A549 (cell line): ENCODE results near the gene DACH2. TPM values are rescaled to one million over a fixed set of nuclear protein-coding genes. Genes with fewer than 3 reads are reported as not detected.

Source experiments
- ATAC-seq, 2 experiments: fragments of 200-7000 bp in 1 of 2; fragments of >200 bp in 1 of 2; cut with Nextera tagmentation in 1 of 2; cut with Tn5 transposase in 1 of 2; 3 replicates each; pipeline versions ENCODE4 v1.8.0 to v1.9.1; 2018 to 2020; ENCODE audit warnings: mild to moderate bottlenecking in 1 of 2, moderate library complexity in 1 of 2
- CTCF ChIA-PET: fragments of 300-600 bp; sonication (Branson Sonifier 250); formaldehyde crosslinking; extraction: SDS; loops from one replicate; lab custom pipeline; 2021; ENCODE audit warnings: antibody characterized with exemption, inconsistent platforms; lab: Yijun Ruan, JAX
- POLR2A ChIA-PET: fragments of 350-600 bp; formaldehyde crosslinking; extraction: SDS; loops from one replicate; lab custom pipeline; 2021; ENCODE audit warnings: antibody characterized with exemption, inconsistent platforms; lab: Yijun Ruan, JAX
- DNase-seq, 2 experiments: peaks; one replicate each; pipeline versions ENCODE4 v3.0.0 to v3.0.0-alpha.2; 2011 to 2016; ENCODE audit warnings: low read depth in 1 of 2, low spot score in 1 of 2
- FAIRE-seq: peaks from 2 replicates; lab custom pipeline; 2011; peaks lifted over from hg19 to GRCh38; lab: Jason Lieb, UNC
- H3K27ac ChIP-seq, 2 experiments: fragments of >200 bp; sonication (Bioruptor Twin); formaldehyde crosslinking; 3 replicates each; pipeline ENCODE4 v1.5.1; 2016 to 2017
- H3K4me1 ChIP-seq: fragments of >200 bp; sonication (Bioruptor Twin); formaldehyde crosslinking; 3 replicates; pipeline ENCODE4 v1.6.1; 2016
- H3K4me2 ChIP-seq: fragments of >200 bp; sonication (Bioruptor Twin); formaldehyde crosslinking; 3 replicates; pipeline ENCODE4 v1.6.1; 2016
- H3K4me3 ChIP-seq: fragments of >200 bp; sonication (Bioruptor Twin); formaldehyde crosslinking; 3 replicates; pipeline ENCODE4 v1.5.1; 2016
- H3K9me3 ChIP-seq: fragments of >200 bp; sonication (Bioruptor Twin); formaldehyde crosslinking; 3 replicates; pipeline ENCODE4 v1.6.1; 2016
- ATOH8 ChIP-seq: fragments of 250-450 bp; sonication (Bioruptor Pico); IDR thresholded peaks from 2 replicates; pipeline ENCODE4 v1.5.0; 2020; ENCODE audit warnings: low read depth, mild to moderate bottlenecking, moderate library complexity
- BHLHE40 ChIP-seq: IDR thresholded peaks from 2 replicates; pipeline ENCODE4 v1.6.1; 2012; ENCODE audit warnings: low read depth, low read length, inconsistent platforms
- CBX8 ChIP-seq: fragments of 200-600 bp; sonication (generic); IDR thresholded peaks from 2 replicates; pipeline ENCODE4 v1.6.1; 2016
- CEBPB ChIP-seq, 2 experiments: fragments of >200 bp in 1 of 2; sonication (Bioruptor Twin) in 1 of 2; formaldehyde crosslinking in 1 of 2; IDR thresholded peaks; 2 replicates each; pipeline ENCODE4 v1.6.1; 2012 to 2016
- ELK1 ChIP-seq: fragments of 150-350 bp; IDR thresholded peaks from 2 replicates; pipeline ENCODE4 v1.6.1; 2014; ENCODE audit warnings: low read depth, mild to moderate bottlenecking, low read length
- ESRRA ChIP-seq: fragments of 150-350 bp; IDR thresholded peaks from 2 replicates; pipeline ENCODE4 v1.6.1; 2014; ENCODE audit warnings: mild to moderate bottlenecking, low read length, borderline replicate concordance
- GATA3 ChIP-seq: IDR thresholded peaks from 2 replicates; pipeline ENCODE4 v1.6.1; 2012; ENCODE audit warnings: borderline replicate concordance
- HES2 ChIP-seq: fragments of >200 bp; sonication (Bioruptor Twin); formaldehyde crosslinking; IDR thresholded peaks from 2 replicates; pipeline ENCODE4 v1.6.1; 2016
- HEYL ChIP-seq: fragments of 250-450 bp; sonication (Bioruptor Pico); IDR thresholded peaks from 2 replicates; pipeline ENCODE4 v1.8.0; 2021; ENCODE audit warnings: mild to moderate bottlenecking, moderate library complexity
- KDM5A ChIP-seq: fragments of 200-600 bp; sonication (generic); IDR thresholded peaks from 2 replicates; pipeline ENCODE4 v1.6.1; 2016; ENCODE audit warnings: antibody characterized with exemption, mild to moderate bottlenecking
- MAZ ChIP-seq: fragments of 150-350 bp; IDR thresholded peaks from 2 replicates; pipeline ENCODE4 v1.6.1; 2014; ENCODE audit warnings: antibody characterized with exemption, low read depth, low read length, borderline replicate concordance
- NFE2L2 ChIP-seq: fragments of 150-350 bp; conservative IDR thresholded peaks from 2 replicates; pipeline ENCODE4 v1.6.1; 2014; ENCODE audit warnings: low read length
- PHF8 ChIP-seq: fragments of 200-600 bp; sonication (generic); IDR thresholded peaks from 2 replicates; pipeline ENCODE4 v1.6.1; 2016; ENCODE audit warnings: low read depth, mild to moderate bottlenecking, antibody characterized with exemption, moderate library complexity, borderline replicate concordance
- POLR2A ChIP-seq: IDR thresholded peaks from 2 replicates; pipeline ENCODE4 v1.6.1; 2012; ENCODE audit warnings: mild to moderate bottlenecking, low read length
- POLR2AphosphoS2 ChIP-seq: conservative IDR thresholded peaks from 2 replicates; pipeline ENCODE4 v1.6.1; 2012; ENCODE audit warnings: low read length, improper control_type of control experiment, inconsistent platforms
- REST ChIP-seq: fragments of 200-600 bp; sonication (generic); IDR thresholded peaks from 2 replicates; pipeline ENCODE4 v1.6.1; 2016; ENCODE audit warnings: antibody characterized with exemption, mild to moderate bottlenecking, moderate library complexity
- RFX5 ChIP-seq: fragments of 450-650 bp; IDR thresholded peaks from 2 replicates; pipeline ENCODE4 v1.7.1; 2014; ENCODE audit warnings: antibody characterized with exemption, mild to moderate bottlenecking, moderate library complexity
- RNF2 ChIP-seq: fragments of 200-600 bp; sonication (generic); IDR thresholded peaks from 2 replicates; pipeline ENCODE4 v1.6.1; 2016; ENCODE audit warnings: low read depth, mild to moderate bottlenecking, antibody characterized with exemption, moderate library complexity, borderline replicate concordance
- ZFP36 ChIP-seq: fragments of 450-650 bp; IDR thresholded peaks from 2 replicates; pipeline ENCODE4 v1.6.1; 2014; ENCODE audit warnings: borderline replicate concordance; ENCODE audit not compliant: partially characterized antibody
- ZNF302 ChIP-seq: fragments of 250-450 bp; sonication (Bioruptor Pico); IDR thresholded peaks from 2 replicates; pipeline ENCODE4 v1.9.0; 2021; ENCODE audit warnings: inconsistent platforms, mild to moderate bottlenecking, moderate library complexity
- ZSCAN20 ChIP-seq: fragments of 250-450 bp; sonication (Bioruptor Pico); IDR thresholded peaks from 2 replicates; pipeline ENCODE4 v1.8.0; 2022; ENCODE audit warnings: mild to moderate bottlenecking, moderate library complexity
- WGBS: methylation state at CpG from one replicate; pipeline ENCODE4 v1.1.6; 2017; ENCODE audit errors: missing lambda C conversion rate; 5-methylcytosine and 5-hydroxymethylcytosine counted together
- polyA plus RNA-seq, 4 experiments: library from polyadenylated mRNA; depleted of rRNA in 3 of 4; stranded (reverse); fragments of >200 nt; fragmentation: RNase III in 1 of 4; extraction: RNeasy Plus Mini Kit Qiagen cat#74134 plus additional on column Dnase treatment in 1 of 4; gene quantifications; 2 replicates in 3 of 4; 3 replicates in 1 of 4; pipeline ENCODE4 v1.2.3, GENCODE V29; 2011 to 2017
- TF ChIP-seq, protein P1 (sequence below): fragments of 250-450 bp; sonication (Bioruptor Pico); IDR thresholded peaks from 2 replicates; pipeline ENCODE4 v1.5.0; 2021; ENCODE audit warnings: mild to moderate bottlenecking, moderate library complexity, borderline replicate concordance

The DACH2 gene
- polyA plus RNA-seq, 2 of the 4 experiments (the other 2 are of a cell fraction): 0.04 TPM; not detected in 1

DNA sequence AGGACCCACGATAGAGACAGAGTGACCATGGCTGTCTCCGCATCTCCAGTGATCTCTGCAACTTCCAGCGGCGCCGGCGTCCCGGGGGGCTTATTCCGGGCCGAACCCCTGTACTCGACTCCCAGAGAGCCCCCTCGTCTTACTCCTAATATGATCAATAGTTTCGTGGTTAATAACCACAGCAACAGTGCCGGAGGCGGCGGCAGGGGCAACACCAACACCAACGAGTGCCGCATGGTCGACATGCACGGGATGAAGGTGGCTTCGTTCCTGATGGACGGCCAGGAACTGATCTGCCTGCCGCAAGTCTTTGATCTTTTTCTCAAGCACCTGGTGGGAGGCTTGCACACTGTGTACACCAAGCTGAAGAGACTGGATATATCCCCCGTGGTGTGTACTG lies 343 bp downstream of the DACH2 start:
- ChIA-PET POLR2A (no interaction called here), CTCF (no interaction called here)
- Histone ChIP-seq H3K4me3 (peak overlapping the region; percentile 50), H3K4me2 (peak overlapping the region; percentile 75), H3K9me3 (peaks cover 9% of the 10 kb centered on the region; the same call in 1 of the 3 replicates), H3K4me1 (peaks cover 4% of the 10 kb centered on the region; the same call in 1 of the 3 replicates), H3K27ac (no peak overlapping the region)
- 0% methylated on average over 4 of the region's 23 CpGs for WGBS
- TF ChIP-seq GATA3 (no peak), RNF2 (peak; percentile 30; the same call in 1 of the 2 replicates), ZNF302 (CRISPR knock-in tag) (no peak), ELK1 (no peak)
- FAIRE-seq: no peak
- no peak for DNase-seq
- ATAC-seq: peak; percentile 25; a peak in 3 of 6 replicates

DNA sequence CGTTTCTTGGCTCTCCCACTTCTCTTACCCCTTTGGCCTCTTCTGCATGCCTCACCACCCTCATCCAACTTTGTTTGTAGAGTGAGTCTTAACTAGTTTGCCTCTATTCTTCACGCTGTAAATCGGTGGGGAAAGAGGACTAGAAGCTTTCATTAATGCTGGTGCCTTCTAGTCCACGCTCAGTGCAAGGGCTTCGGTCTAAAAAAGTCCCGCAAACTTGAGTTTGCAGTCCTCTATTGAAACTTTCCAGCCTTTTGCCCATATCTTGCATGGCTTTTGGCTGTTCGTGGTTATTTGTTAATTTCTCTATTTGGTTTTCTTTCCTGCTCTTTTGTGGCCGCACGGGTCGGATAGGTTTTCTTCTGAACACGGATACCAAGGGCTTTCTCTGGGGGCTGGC lies 868 bp downstream of the DACH2 start:
- FAIRE-seq: no peak

DNA sequence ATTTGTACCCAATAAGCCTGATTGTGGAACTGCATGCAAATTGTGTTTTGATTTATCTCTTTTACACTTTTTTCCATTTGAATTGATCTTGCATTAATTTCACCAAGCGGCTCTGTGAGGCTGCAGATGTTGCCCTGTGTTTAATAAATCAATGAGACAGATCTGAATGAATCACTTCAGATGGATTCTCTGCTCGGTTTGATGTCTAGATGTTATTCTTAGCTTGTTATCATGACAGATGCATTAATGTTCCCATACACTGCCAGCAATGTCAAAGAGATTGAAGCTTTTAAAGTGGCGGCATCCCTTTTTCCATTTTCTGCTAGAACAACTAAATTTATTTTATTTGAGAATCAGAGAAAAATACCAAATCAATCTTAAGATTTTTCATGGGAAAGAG lies 6.3 kb downstream of the DACH2 start:
- H3K4me3 ChIP-seq: no peak overlapping the region
- TF ChIP-seq HES2 (no peak), GATA3 (no peak), POLR2AphosphoS2 (no peak), REST (no peak), NFE2L2 (no peak), CEBPB (IDR thresholded peaks at IDR 0.05) (no peak), ESRRA (no peak), POLR2A (no peak), RFX5 (no peak), MAZ (no peak), KDM5A (no peak), PHF8 (no peak), HEYL (CRISPR knock-in tag) (no peak), ZSCAN20 (CRISPR knock-in tag) (no peak), ATOH8 (CRISPR knock-in tag) (no peak), ZFP36 (no peak)
- TF ChIP-seq, protein P1, sequence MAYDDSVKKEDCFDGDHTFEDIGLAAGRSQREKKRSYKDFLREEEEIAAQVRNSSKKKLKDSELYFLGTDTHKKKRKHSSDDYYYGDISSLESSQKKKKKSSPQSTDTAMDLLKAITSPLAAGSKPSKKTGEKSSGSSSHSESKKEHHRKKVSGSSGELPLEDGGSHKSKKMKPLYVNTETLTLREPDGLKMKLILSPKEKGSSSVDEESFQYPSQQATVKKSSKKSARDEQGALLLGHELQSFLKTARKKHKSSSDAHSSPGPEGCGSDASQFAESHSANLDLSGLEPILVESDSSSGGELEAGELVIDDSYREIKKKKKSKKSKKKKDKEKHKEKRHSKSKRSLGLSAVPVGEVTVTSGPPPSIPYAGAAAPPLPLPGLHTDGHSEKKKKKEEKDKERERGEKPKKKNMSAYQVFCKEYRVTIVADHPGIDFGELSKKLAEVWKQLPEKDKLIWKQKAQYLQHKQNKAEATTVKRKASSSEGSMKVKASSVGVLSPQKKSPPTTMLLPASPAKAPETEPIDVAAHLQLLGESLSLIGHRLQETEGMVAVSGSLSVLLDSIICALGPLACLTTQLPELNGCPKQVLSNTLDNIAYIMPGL (CRISPR knock-in tag): no peak
- 0 out of 3 replicates have a peak, but pooled peaks cover 3% of the 10 kb centered on the region for H3K9me3 ChIP-seq
- ChIA-PET CTCF (no interaction called here), POLR2A (no interaction called here)
- FAIRE-seq (no peak), DNase-seq (no peak), ATAC-seq (no peak)
- no peak overlapping the region for H3K27ac ChIP-seq
- H3K4me1 ChIP-seq: no peaks in the 10 kb centered on the region
- H3K4me2 ChIP-seq: no peak overlapping the region
- WGBS: 5% methylated on average over 3 of the region's 3 CpGs

More for the DNA sequence above, 868 bp downstream of the DACH2 start:
- peak overlapping the region; percentile 75 for H3K4me2 ChIP-seq
- no peak for DNase-seq
- H3K27ac ChIP-seq: no peak overlapping the region
- WGBS: 19% methylated on average over 11 of the region's 11 CpGs
- H3K4me3 ChIP-seq: peak overlapping the region; percentile 50; the same call in 2 of the 3 replicates
- H3K9me3 ChIP-seq: peaks cover 9% of the 10 kb centered on the region; the same call in 1 of the 3 replicates
- POLR2A ChIA-PET: no interaction called here
- peaks cover 4% of the 10 kb centered on the region; the same call in 1 of the 3 replicates for H3K4me1 ChIP-seq
- TF ChIP-seq CBX8 (0 out of 2 replicates have a peak, but pooled peaks have one; percentile 31), BHLHE40 (no peak)
- TF ChIP-seq, all 56 proteins: peak for 1
- ATAC-seq: no peak
- CTCF ChIA-PET: no interaction called here
